ENCODE data around the gene DTX2. TPM values are rescaled to one million over a fixed set of nuclear protein-coding genes. Genes with fewer than 3 reads are reported as not detected.

The DTX2 gene
- total RNA-seq, 4 donors from 2014 or later, result 18.1 to 36.7 (median 19.6) TPM

- TF ChIP-seq CTCF (IDR thresholded peaks at IDR 0.05; ENCODE audit: low read depth), result no peak
These were observed 33.2 kb upstream of the DTX2 start for GRCh38 chr7:76428149-76428823.

GRCh38 chr7:76428868-76429805, 32.4 kb upstream of the DTX2 start:
- no peak for TF ChIP-seq CTCF (IDR thresholded peaks at IDR 0.05; ENCODE audit: low read depth)

- no peak for TF ChIP-seq CTCF (IDR thresholded peaks at IDR 0.05; ENCODE audit: low read depth)
These were observed 31.3 kb upstream of the DTX2 start for GRCh38 chr7:76430211-76430610.

GRCh38 chr7:76430836-76431235, 30.7 kb upstream of the DTX2 start:
- no peak for TF ChIP-seq CTCF (IDR thresholded peaks at IDR 0.05; ENCODE audit: low read depth)

- no peak for TF ChIP-seq CTCF (IDR thresholded peaks at IDR 0.05; ENCODE audit: low read depth)
These were observed 43.9 kb downstream of the DTX2 start for GRCh38 chr7:76505168-76506080.

- no peak for TF ChIP-seq CTCF (IDR thresholded peaks at IDR 0.05; ENCODE audit: low read depth)
These were observed 44.6 kb downstream of the DTX2 start for GRCh38 chr7:76506081-76506440.
